DOHH2 (cell line): ENCODE measurements around the gene AEBP1.

Experiments
- EZH2phosphoT487 ChIP-seq: fragments of 200-600 bp; sonication (generic); IDR thresholded peaks from 2 replicates; pipeline ENCODE4 v1.6.1; 2017; ENCODE audit warnings: borderline replicate concordance, mild to moderate bottlenecking, antibody characterized with exemption, low read length, moderate library complexity, mixed read lengths
- TF ChIP-seq, protein P1 (sequence below): fragments of 200-600 bp; sonication (generic); IDR thresholded peaks from one replicate; pipeline ENCODE4 v1.5.1; 2014; ENCODE audit warnings: antibody characterized with exemption, mild to moderate bottlenecking, low read depth, low read length; ENCODE audit not compliant: poor library complexity, severe bottlenecking

DNA sequence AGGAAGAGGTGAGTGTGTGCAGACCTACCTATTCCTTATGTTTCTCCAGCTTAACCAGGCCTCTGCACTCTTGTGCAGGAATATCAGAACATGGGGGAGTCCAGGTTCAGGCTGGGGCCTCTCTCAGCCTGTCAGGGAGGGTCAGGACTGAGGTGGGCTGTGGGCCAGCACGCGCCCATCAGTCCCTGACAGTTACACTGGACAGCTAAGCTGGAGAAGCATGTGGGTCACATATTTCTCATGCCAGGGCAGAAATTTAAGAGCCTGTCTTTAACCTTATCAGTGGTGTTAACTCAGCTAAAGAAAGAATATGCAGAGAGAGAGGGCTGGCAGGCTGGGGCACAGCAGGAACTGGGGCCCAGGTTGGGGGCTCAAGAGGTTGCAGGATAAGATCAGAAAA lies 27.9 kb downstream of the AEBP1 start:
- TF ChIP-seq, protein P1, sequence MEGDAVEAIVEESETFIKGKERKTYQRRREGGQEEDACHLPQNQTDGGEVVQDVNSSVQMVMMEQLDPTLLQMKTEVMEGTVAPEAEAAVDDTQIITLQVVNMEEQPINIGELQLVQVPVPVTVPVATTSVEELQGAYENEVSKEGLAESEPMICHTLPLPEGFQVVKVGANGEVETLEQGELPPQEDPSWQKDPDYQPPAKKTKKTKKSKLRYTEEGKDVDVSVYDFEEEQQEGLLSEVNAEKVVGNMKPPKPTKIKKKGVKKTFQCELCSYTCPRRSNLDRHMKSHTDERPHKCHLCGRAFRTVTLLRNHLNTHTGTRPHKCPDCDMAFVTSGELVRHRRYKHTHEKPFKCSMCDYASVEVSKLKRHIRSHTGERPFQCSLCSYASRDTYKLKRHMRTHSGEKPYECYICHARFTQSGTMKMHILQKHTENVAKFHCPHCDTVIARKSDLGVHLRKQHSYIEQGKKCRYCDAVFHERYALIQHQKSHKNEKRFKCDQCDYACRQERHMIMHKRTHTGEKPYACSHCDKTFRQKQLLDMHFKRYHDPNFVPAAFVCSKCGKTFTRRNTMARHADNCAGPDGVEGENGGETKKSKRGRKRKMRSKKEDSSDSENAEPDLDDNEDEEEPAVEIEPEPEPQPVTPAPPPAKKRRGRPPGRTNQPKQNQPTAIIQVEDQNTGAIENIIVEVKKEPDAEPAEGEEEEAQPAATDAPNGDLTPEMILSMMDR, result no peak
- TF ChIP-seq EZH2phosphoT487, result no peak
